HCT116 (cell line): ENCODE data around the gene RCAN2. TPM values are rescaled to one million over a fixed set of nuclear protein-coding genes. Genes with fewer than 3 reads are reported as not detected.

Source experiments
- ATAC-seq: fragments of 200-7000 bp; cut with Tn5 transposase; 2 replicates; pipeline ENCODE4 v1.9.1; 2020; ENCODE audit warnings: mild to moderate bottlenecking, moderate library complexity
- BruUV-seq: library from RNA; stranded (reverse); fragments of 400-500 nt; replicated peaks from 2 replicates; lab custom pipeline; 2021; lab: Mats Ljungman, UMichigan
- CTCF ChIA-PET: fragments of 300-600 bp; sonication (Branson Sonifier 250); formaldehyde crosslinking; loops from one replicate; lab custom pipeline; 2021; ENCODE audit warnings: antibody characterized with exemption; lab: Charles Lee
- POLR2A ChIA-PET: fragments of 300-600, 350-600 bp; sonication (Branson Sonifier 250); formaldehyde crosslinking; loops from one replicate; lab custom pipeline; 2021; ENCODE audit warnings: antibody characterized with exemption; lab: Charles Lee
- RAD21 ChIA-PET, 2 experiments: fragments of 300-600 bp; sonication (Branson Sonifier 250); formaldehyde crosslinking; loops; one replicate each; lab custom pipeline; 2023; ENCODE audit warnings: low total read pairs in 2 of 2; ENCODE audit not compliant: uncharacterized antibody in 2 of 2, unreplicated experiment in 2 of 2, low non-redundant PET in 1 of 2; lab: Charles Lee
- DNase-seq: peaks from one replicate; pipeline ENCODE4 v3.0.0-alpha.2; 2010; ENCODE audit warnings: low read depth, low spot score
- H2AFZ ChIP-seq: fragments of 200-600 bp; shearing (Covaris generic), sonication (generic); 2 replicates; pipeline ENCODE4 v1.6.1; 2017; ENCODE audit warnings: low read depth, mixed run types, mixed read lengths, antibody characterized with exemption, low read length; ENCODE audit not compliant: poor library complexity, severe bottlenecking
- H3K27ac ChIP-seq: 2 replicates; pipeline ENCODE4 v1.5.1; 2012; ENCODE audit warnings: low read depth, low read length
- H3K27me3 ChIP-seq: fragments of 200-600 bp; sonication (generic); 2 replicates; pipeline ENCODE4 v1.6.1; 2016; ENCODE audit warnings: mixed run types, low read length, mixed read lengths; ENCODE audit not compliant: insufficient read depth
- H3K36me3 ChIP-seq, 2 experiments: fragments of 200-500 bp in 1 of 2; fragments of 200-600 bp in 1 of 2; sonication (Bioruptor generic) in 1 of 2; sonication (generic) in 1 of 2; 2 replicates each; pipeline versions ENCODE4 v1.5.1 to v1.6.1; 2014 to 2016; ENCODE audit warnings: low read length in 2 of 2, inconsistent platforms in 1 of 2, mixed read lengths in 1 of 2, mixed run types in 1 of 2; ENCODE audit not compliant: insufficient read depth in 2 of 2, control insufficient read depth in 1 of 2
- H3K4me1 ChIP-seq, 2 experiments: fragments of 200-600 bp in 1 of 2; sonication (generic) in 1 of 2; 2 replicates each; pipeline versions ENCODE4 v1.5.1 to v1.6.1; 2012 to 2017; ENCODE audit warnings: low read length in 2 of 2, inconsistent platforms in 1 of 2, mild to moderate bottlenecking in 1 of 2, mixed read lengths in 1 of 2, mixed run types in 1 of 2, moderate library complexity in 1 of 2; ENCODE audit not compliant: insufficient read depth in 2 of 2, control insufficient read depth in 1 of 2
- H3K4me2 ChIP-seq: fragments of 200-600 bp; sonication (generic); 2 replicates; pipeline ENCODE4 v1.6.1; 2017; ENCODE audit warnings: mixed run types, low read length, mixed read lengths
- H3K4me3 ChIP-seq, 2 experiments: fragments of 200-600 bp in 1 of 2; sonication (generic) in 1 of 2; replicated peaks in 1 of 2; 2 replicates each; pipeline ENCODE4 v1.5.1; 2011 to 2016; ENCODE audit warnings: low read length in 2 of 2, control low read depth in 1 of 2, low read depth in 1 of 2, mild to moderate bottlenecking in 1 of 2, mixed read lengths in 1 of 2, mixed run types in 1 of 2
- H3K79me2 ChIP-seq: fragments of 200-600 bp; sonication (generic); 2 replicates; pipeline ENCODE4 v1.6.1; 2017; ENCODE audit warnings: mild to moderate bottlenecking, mixed run types, low read length, moderate library complexity, mixed read lengths; ENCODE audit not compliant: insufficient read depth
- H3K9ac ChIP-seq: fragments of 200-600 bp; sonication (generic); 2 replicates; pipeline ENCODE4 v1.6.1; 2016; ENCODE audit warnings: low read length, mixed read lengths
- H3K9me2 ChIP-seq: fragments of 200-600 bp; sonication (generic), shearing (Covaris generic); 2 replicates; pipeline ENCODE4 v1.6.1; 2017; ENCODE audit warnings: mixed run types, mild to moderate bottlenecking, moderate library complexity; ENCODE audit not compliant: insufficient read depth
- H3K9me3 ChIP-seq, 2 experiments: fragments of 200-500 bp in 1 of 2; fragments of 200-600 bp in 1 of 2; sonication (Bioruptor generic) in 1 of 2; sonication (generic) in 1 of 2; 2 replicates each; pipeline ENCODE4 v1.6.1; 2014 to 2017; ENCODE audit warnings: low read length in 2 of 2, mixed read lengths in 2 of 2, inconsistent platforms in 1 of 2, low read depth in 1 of 2, mild to moderate bottlenecking in 1 of 2, mixed run types in 1 of 2, moderate library complexity in 1 of 2; ENCODE audit not compliant: control insufficient read depth in 1 of 2, insufficient read depth in 1 of 2
- H4K20me1 ChIP-seq: fragments of 200-600 bp; sonication (generic), shearing (Covaris generic); 2 replicates; pipeline ENCODE4 v1.6.1; 2017; ENCODE audit warnings: mixed run types, mild to moderate bottlenecking, moderate library complexity; ENCODE audit not compliant: insufficient read depth
- CBX3 ChIP-seq: IDR thresholded peaks from 2 replicates; pipeline ENCODE4 v1.6.1; 2012; ENCODE audit warnings: low read depth
- CEBPB ChIP-seq: IDR thresholded peaks from 2 replicates; pipeline ENCODE4 v1.6.1; 2012; ENCODE audit warnings: low read depth
- ELF1 ChIP-seq: IDR thresholded peaks from 2 replicates; pipeline ENCODE4 v1.6.1; 2012; ENCODE audit warnings: low read depth, borderline replicate concordance
- EZH2 ChIP-seq: fragments of 200-600 bp; sonication (generic); IDR thresholded peaks from 2 replicates; pipeline ENCODE4 v1.6.1; 2017; ENCODE audit warnings: antibody characterized with exemption, mixed run types
- EZH2phosphoT487 ChIP-seq: fragments of 200-600 bp; IDR thresholded peaks from 2 replicates; pipeline ENCODE4 v1.6.1; 2018; ENCODE audit warnings: antibody characterized with exemption, borderline replicate concordance
- JUND ChIP-seq: IDR thresholded peaks from 2 replicates; pipeline ENCODE4 v1.6.1; 2012
- POLR2A ChIP-seq: IDR thresholded peaks from 2 replicates; pipeline ENCODE4 v1.7.0; 2011; ENCODE audit warnings: borderline replicate concordance; ENCODE audit not compliant: insufficient read depth, insufficient read length; ENCODE audit errors: extremely low read depth
- POLR2AphosphoS5 ChIP-seq: IDR thresholded peaks from 2 replicates; pipeline ENCODE4 v1.6.1; 2011; ENCODE audit warnings: mild to moderate bottlenecking, low read depth, low read length, moderate library complexity
- SP1 ChIP-seq: IDR thresholded peaks from 2 replicates; pipeline ENCODE4 v1.6.1; 2012; ENCODE audit warnings: low read depth
- SRF ChIP-seq: IDR thresholded peaks from 2 replicates; pipeline ENCODE4 v1.6.1; 2012; ENCODE audit warnings: low read depth
- TCF7L2 ChIP-seq: IDR thresholded peaks from 2 replicates; pipeline ENCODE4 v1.7.0; 2011; ENCODE audit warnings: borderline replicate concordance, inconsistent platforms; ENCODE audit not compliant: insufficient read depth, insufficient read length; ENCODE audit errors: extremely low read depth
- YY1 ChIP-seq: IDR thresholded peaks from 2 replicates; pipeline ENCODE4 v1.6.1; 2011; ENCODE audit warnings: low read length, low read depth, moderate library complexity, mild to moderate bottlenecking; ENCODE audit not compliant: insufficient replicate concordance; ENCODE audit errors: extremely low read depth
- ZFX ChIP-seq: fragments of 450-650 bp; IDR thresholded peaks from 2 replicates; pipeline ENCODE4 v1.6.1; 2017
- ZNF274 ChIP-seq: fragments of 200-500 bp; sonication (Bioruptor generic); IDR thresholded peaks from 2 replicates; pipeline ENCODE4 v1.6.1; 2014; ENCODE audit warnings: mild to moderate bottlenecking, low read depth, low read length, inconsistent platforms
- intact Hi-C: fragments of 100-400 bp; cut with micrococcal nuclease; formaldehyde crosslinking; loops from 2 replicates; pipeline ENCODE4 v1.10.0; 2022
- total RNA-seq: library from RNA; stranded (reverse); gene quantifications from one replicate; pipeline ENCODE4 v1.2.1, GENCODE V29; 2021; ENCODE audit not compliant: unreplicated experiment
- TF ChIP-seq, protein P1 (sequence below): IDR thresholded peaks from 2 replicates; pipeline ENCODE4 v1.6.1; 2012; ENCODE audit warnings: low read depth
- TF ChIP-seq, protein P2 (sequence below), 3 experiments: fragments of 200-600 bp in 1 of 3; sonication (generic) in 1 of 3; IDR thresholded peaks in 2 of 3; conservative IDR thresholded peaks in 1 of 3; 2 replicates each; pipeline ENCODE4 v1.5.1; 2012 to 2017; ENCODE audit warnings: low read depth in 2 of 3, low read length in 2 of 3, antibody characterized with exemption in 1 of 3, borderline replicate concordance in 1 of 3, control low read depth in 1 of 3, mild to moderate bottlenecking in 1 of 3, mixed read lengths in 1 of 3, mixed run types in 1 of 3, moderate library complexity in 1 of 3; ENCODE audit not compliant: insufficient read depth in 1 of 3
- TF ChIP-seq, protein P3 (sequence below): IDR thresholded peaks from 2 replicates; pipeline ENCODE4 v1.6.1; 2012

The RCAN2 gene
- total RNA-seq, 1 experiment from 2014 or later: 0.57 TPM

DNA sequence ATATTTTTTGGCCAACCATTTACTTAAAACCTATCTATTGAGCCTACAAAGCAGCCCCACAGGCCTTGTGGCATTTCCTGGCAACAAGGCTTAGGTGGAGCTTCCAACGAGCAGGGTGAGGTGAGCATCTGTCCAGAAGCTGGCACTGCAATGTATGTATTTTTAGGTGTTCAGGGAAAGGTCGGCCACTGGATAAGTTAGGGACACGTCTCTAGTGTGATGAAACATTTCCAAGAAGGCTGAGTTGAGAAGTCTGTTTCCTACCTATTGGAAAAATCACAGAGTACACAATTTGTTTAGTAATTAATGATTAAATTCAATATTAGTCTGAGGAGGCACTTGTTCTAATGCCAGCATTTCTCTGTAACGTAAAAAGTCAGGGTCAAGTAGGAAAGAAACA, 17.8 kb upstream of the RCAN2 start:
- DNase-seq: no peak

DNA sequence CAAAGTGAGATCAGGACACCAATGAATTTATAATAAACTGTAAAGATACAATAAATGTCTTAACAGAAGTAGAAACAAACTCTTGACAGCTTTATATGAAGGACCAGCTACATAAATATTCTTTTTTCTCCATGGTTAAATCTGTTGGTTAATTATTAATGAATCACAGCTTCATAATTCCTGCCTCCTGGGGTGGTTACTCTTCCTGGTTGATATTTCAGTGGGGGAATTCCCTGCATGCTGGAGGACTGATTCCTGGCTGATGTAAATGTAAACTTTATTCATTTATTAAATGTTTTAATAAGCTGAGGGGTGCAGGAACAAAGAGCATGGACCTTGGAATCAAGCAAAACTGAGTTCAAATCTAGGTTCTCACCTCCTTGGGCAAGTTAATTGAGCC, 16.2 kb upstream of the RCAN2 start:
- no peak for DNase-seq
- TF ChIP-seq YY1 (no peak), SP1 (no peak), EZH2 (no peak), POLR2A (no peak), POLR2AphosphoS5 (no peak), JUND (no peak), CEBPB (no peak), SRF (no peak), ZNF274 (no peak), EZH2phosphoT487 (no peak), CBX3 (no peak), ZFX (no peak), TCF7L2 (no peak)
- TF ChIP-seq, protein P1, sequence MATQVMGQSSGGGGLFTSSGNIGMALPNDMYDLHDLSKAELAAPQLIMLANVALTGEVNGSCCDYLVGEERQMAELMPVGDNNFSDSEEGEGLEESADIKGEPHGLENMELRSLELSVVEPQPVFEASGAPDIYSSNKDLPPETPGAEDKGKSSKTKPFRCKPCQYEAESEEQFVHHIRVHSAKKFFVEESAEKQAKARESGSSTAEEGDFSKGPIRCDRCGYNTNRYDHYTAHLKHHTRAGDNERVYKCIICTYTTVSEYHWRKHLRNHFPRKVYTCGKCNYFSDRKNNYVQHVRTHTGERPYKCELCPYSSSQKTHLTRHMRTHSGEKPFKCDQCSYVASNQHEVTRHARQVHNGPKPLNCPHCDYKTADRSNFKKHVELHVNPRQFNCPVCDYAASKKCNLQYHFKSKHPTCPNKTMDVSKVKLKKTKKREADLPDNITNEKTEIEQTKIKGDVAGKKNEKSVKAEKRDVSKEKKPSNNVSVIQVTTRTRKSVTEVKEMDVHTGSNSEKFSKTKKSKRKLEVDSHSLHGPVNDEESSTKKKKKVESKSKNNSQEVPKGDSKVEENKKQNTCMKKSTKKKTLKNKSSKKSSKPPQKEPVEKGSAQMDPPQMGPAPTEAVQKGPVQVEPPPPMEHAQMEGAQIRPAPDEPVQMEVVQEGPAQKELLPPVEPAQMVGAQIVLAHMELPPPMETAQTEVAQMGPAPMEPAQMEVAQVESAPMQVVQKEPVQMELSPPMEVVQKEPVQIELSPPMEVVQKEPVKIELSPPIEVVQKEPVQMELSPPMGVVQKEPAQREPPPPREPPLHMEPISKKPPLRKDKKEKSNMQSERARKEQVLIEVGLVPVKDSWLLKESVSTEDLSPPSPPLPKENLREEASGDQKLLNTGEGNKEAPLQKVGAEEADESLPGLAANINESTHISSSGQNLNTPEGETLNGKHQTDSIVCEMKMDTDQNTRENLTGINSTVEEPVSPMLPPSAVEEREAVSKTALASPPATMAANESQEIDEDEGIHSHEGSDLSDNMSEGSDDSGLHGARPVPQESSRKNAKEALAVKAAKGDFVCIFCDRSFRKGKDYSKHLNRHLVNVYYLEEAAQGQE: no peak
- TF ChIP-seq, protein P2, sequence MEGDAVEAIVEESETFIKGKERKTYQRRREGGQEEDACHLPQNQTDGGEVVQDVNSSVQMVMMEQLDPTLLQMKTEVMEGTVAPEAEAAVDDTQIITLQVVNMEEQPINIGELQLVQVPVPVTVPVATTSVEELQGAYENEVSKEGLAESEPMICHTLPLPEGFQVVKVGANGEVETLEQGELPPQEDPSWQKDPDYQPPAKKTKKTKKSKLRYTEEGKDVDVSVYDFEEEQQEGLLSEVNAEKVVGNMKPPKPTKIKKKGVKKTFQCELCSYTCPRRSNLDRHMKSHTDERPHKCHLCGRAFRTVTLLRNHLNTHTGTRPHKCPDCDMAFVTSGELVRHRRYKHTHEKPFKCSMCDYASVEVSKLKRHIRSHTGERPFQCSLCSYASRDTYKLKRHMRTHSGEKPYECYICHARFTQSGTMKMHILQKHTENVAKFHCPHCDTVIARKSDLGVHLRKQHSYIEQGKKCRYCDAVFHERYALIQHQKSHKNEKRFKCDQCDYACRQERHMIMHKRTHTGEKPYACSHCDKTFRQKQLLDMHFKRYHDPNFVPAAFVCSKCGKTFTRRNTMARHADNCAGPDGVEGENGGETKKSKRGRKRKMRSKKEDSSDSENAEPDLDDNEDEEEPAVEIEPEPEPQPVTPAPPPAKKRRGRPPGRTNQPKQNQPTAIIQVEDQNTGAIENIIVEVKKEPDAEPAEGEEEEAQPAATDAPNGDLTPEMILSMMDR (IDR thresholded peaks at IDR 0.05 in 2 of 3, conservative IDR thresholded peaks at IDR 0.05 in 1 of 3; ENCODE audit: borderline replicate concordance in 1 of 3, insufficient read depth in 1 of 3, low read depth in 2 of 3, low read length in 2 of 3): no peak
- TF ChIP-seq, protein P3, sequence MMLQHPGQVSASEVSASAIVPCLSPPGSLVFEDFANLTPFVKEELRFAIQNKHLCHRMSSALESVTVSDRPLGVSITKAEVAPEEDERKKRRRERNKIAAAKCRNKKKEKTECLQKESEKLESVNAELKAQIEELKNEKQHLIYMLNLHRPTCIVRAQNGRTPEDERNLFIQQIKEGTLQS: no peak

More for the DNA sequence above, 17.8 kb upstream of the RCAN2 start:
- H3K4me1 ChIP-seq: no peaks in the 10 kb centered on the region
- H4K20me1 ChIP-seq: no peaks in the 10 kb centered on the region
- CTCF ChIA-PET: no interaction called here
- H3K36me3 ChIP-seq: no peaks in the 10 kb centered on the region
- H3K9ac ChIP-seq: no peak overlapping the region
- H2AFZ ChIP-seq: no peak overlapping the region
- RAD21 ChIA-PET: no interaction called here
- H3K27ac ChIP-seq: no peak overlapping the region
- no peaks in the 10 kb centered on the region for H3K9me2 ChIP-seq
- no peak for ATAC-seq
- no peaks in the 10 kb centered on the region for H3K79me2 ChIP-seq
- H3K27me3 ChIP-seq: no peaks in the 10 kb centered on the region
- no peak overlapping the region for H3K4me2 ChIP-seq
- POLR2A ChIA-PET: interaction anchor here (1.1 kb wide), 1 partner anchor 18 kb away, joined by 3 read pairs; the partner anchor contains the start of gene RCAN2
- H3K4me3 ChIP-seq: no peak overlapping the region
- TF ChIP-seq SRF (no peak), ZNF274 (no peak), ELF1 (no peak)
- no TSS peak for BruUV-seq
- intact Hi-C loops: no loop called here
- no peaks in the 10 kb centered on the region for H3K9me3 ChIP-seq

More for the DNA sequence above, 16.2 kb upstream of the RCAN2 start:
- intact Hi-C loops: no loop called here
- Histone ChIP-seq H3K27ac (no peak overlapping the region), H3K27me3 (no peaks in the 10 kb centered on the region), H3K9ac (no peak overlapping the region), H3K9me2 (no peaks in the 10 kb centered on the region), H3K4me3 (no peak overlapping the region), H3K36me3 (no peaks in the 10 kb centered on the region), H3K4me1 (no peaks in the 10 kb centered on the region), H3K4me2 (no peak overlapping the region), H4K20me1 (no peaks in the 10 kb centered on the region), H3K79me2 (no peaks in the 10 kb centered on the region), H3K9me3 (no peaks in the 10 kb centered on the region), H2AFZ (no peak overlapping the region)
- no TSS peak for BruUV-seq
- RAD21 ChIA-PET: no interaction called here
- POLR2A ChIA-PET: no interaction called here
- CTCF ChIA-PET: no interaction called here
- ATAC-seq: no peak
